Measurements from ENCODE around the gene SORCS2.

DNA sequence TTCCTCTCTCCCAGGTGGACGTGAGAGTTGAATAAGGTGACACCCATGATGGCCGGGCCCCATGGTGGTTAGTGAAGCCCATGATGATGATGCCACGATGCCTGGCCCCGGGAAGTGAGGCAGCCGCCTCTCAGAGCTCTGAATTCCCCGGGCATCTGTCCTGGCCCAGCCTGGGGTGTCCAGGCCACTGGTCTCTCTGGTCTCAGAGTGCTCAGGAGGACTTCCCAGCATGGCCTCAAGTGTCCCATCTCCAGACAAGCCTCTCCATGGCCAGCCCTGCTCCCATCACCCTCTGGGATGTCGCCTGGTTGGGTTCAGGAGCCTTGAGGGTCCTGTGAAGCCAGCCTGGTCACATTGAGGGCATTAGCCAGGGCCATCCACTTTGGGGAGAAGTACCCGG, 267.1 kb downstream of the SORCS2 start:
- no peak for TF ChIP-seq GATA2 (IDR thresholded peaks at IDR 0.05; ENCODE audit: low read depth, low read length)
- no peak for TF ChIP-seq GATA3 (IDR thresholded peaks at IDR 0.05; ENCODE audit: low read depth, low read length)

Data from SH-SY5Y (cell line).